WTC11 (cell line): ENCODE data around the gene TPCN2.

Experiments used
- NFE2L1 ChIP-seq: sonication (generic); formaldehyde crosslinking; IDR thresholded peaks from 2 replicates; pipeline ENCODE4 v1.8.1; 2023; ENCODE audit warnings: missing genetic modification reagents
- NFYB ChIP-seq: sonication (generic); formaldehyde crosslinking; conservative IDR thresholded peaks from 2 replicates; pipeline ENCODE4 v1.8.0; 2022; ENCODE audit warnings: low read depth, missing genetic modification reagents
- SMAD3 ChIP-seq: sonication (generic); formaldehyde crosslinking; IDR thresholded peaks from 2 replicates; pipeline ENCODE4 v1.8.0; 2022; ENCODE audit warnings: missing genetic modification reagents, mild to moderate bottlenecking, borderline replicate concordance
- ZBTB21 ChIP-seq: sonication (generic); formaldehyde crosslinking; IDR thresholded peaks from 2 replicates; pipeline ENCODE4 v1.8.1; 2023; ENCODE audit warnings: mild to moderate bottlenecking, missing genetic modification reagents, borderline replicate concordance
- ZNF121 ChIP-seq: sonication (generic); formaldehyde crosslinking; IDR thresholded peaks from 2 replicates; pipeline ENCODE4 v1.8.0; 2023; ENCODE audit warnings: missing genetic modification reagents
- ZNF317 ChIP-seq: sonication (generic); formaldehyde crosslinking; IDR thresholded peaks from 2 replicates; pipeline ENCODE4 v1.8.1; 2023; ENCODE audit warnings: low read depth, mild to moderate bottlenecking, moderate library complexity, missing genetic modification reagents, borderline replicate concordance
- TF ChIP-seq, protein P1 (sequence below): sonication (generic); formaldehyde crosslinking; conservative IDR thresholded peaks from 2 replicates; pipeline ENCODE4 v1.8.1; 2022; ENCODE audit warnings: mild to moderate bottlenecking, missing genetic modification reagents
- TF ChIP-seq, protein P2 (sequence below): fragments of 200-600 bp; IDR thresholded peaks from 2 replicates; pipeline ENCODE4 v1.8.0; 2022; ENCODE audit warnings: antibody characterized with exemption
- TF ChIP-seq, protein P3 (sequence below): sonication (generic); formaldehyde crosslinking; IDR thresholded peaks from 2 replicates; pipeline ENCODE4 v1.8.0; 2022; ENCODE audit warnings: missing genetic modification reagents
- TF ChIP-seq, protein P4 (sequence below): sonication (generic); formaldehyde crosslinking; IDR thresholded peaks from 2 replicates; pipeline ENCODE4 v1.8.0; 2023; ENCODE audit warnings: mild to moderate bottlenecking, missing genetic modification reagents
- TF ChIP-seq, protein P5 (sequence below): sonication (generic); formaldehyde crosslinking; IDR thresholded peaks from 2 replicates; pipeline ENCODE4 v1.8.1; 2023; ENCODE audit warnings: mild to moderate bottlenecking, missing genetic modification reagents, moderate library complexity

DNA sequence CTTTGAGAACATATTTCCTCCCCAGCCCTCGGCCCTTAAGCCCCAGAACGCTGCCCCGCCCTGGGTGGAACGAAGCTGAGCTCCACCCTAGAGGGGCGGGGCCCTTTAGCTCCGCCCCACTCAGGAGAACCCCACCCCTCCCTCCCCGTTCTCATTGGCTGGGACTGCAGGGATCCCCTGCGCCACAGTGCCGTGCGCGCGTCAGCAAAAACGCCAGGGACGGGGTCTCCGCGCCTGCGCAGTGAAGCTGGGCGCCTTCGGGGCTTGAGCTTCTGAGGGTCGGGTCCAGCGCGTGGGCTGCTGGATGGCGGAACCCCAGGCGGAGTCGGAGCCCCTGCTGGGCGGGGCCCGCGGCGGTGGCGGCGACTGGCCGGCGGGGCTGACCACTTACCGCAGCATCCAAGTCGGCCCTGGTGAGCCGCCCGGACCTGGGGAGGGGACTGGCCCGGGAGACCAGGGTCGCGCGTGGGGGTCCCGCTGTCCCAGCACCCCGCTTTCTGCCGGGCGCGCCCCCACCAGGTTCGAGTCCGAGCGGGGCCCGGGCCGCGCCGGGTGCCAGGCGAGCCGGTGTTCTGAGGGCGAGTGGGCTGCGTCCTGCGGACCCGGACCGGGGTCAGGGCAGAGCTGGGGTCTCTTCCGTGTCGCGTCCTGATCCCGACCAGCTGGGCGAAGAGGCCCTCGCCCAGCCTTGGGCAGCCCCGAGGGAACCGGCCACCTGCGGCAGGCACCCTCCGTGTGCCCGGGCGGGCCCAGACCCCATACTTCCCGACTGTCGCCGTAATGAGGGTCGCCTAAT is at the start of gene TPCN2:
- TF ChIP-seq ZBTB21 (CRISPR knock-in tag) (no peak), NFE2L1 (CRISPR knock-in tag) (0 out of 2 replicates have a peak, but pooled peaks have one; percentile 38), ZNF121 (CRISPR knock-in tag) (no peak), NFYB (peak; percentile 66), SMAD3 (no peak), ZNF317 (CRISPR knock-in tag) (no peak)
- TF ChIP-seq, protein P1, sequence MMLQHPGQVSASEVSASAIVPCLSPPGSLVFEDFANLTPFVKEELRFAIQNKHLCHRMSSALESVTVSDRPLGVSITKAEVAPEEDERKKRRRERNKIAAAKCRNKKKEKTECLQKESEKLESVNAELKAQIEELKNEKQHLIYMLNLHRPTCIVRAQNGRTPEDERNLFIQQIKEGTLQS (CRISPR knock-in tag), result no peak
- TF ChIP-seq, protein P2, sequence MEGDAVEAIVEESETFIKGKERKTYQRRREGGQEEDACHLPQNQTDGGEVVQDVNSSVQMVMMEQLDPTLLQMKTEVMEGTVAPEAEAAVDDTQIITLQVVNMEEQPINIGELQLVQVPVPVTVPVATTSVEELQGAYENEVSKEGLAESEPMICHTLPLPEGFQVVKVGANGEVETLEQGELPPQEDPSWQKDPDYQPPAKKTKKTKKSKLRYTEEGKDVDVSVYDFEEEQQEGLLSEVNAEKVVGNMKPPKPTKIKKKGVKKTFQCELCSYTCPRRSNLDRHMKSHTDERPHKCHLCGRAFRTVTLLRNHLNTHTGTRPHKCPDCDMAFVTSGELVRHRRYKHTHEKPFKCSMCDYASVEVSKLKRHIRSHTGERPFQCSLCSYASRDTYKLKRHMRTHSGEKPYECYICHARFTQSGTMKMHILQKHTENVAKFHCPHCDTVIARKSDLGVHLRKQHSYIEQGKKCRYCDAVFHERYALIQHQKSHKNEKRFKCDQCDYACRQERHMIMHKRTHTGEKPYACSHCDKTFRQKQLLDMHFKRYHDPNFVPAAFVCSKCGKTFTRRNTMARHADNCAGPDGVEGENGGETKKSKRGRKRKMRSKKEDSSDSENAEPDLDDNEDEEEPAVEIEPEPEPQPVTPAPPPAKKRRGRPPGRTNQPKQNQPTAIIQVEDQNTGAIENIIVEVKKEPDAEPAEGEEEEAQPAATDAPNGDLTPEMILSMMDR, result no peak
- TF ChIP-seq, protein P3, sequence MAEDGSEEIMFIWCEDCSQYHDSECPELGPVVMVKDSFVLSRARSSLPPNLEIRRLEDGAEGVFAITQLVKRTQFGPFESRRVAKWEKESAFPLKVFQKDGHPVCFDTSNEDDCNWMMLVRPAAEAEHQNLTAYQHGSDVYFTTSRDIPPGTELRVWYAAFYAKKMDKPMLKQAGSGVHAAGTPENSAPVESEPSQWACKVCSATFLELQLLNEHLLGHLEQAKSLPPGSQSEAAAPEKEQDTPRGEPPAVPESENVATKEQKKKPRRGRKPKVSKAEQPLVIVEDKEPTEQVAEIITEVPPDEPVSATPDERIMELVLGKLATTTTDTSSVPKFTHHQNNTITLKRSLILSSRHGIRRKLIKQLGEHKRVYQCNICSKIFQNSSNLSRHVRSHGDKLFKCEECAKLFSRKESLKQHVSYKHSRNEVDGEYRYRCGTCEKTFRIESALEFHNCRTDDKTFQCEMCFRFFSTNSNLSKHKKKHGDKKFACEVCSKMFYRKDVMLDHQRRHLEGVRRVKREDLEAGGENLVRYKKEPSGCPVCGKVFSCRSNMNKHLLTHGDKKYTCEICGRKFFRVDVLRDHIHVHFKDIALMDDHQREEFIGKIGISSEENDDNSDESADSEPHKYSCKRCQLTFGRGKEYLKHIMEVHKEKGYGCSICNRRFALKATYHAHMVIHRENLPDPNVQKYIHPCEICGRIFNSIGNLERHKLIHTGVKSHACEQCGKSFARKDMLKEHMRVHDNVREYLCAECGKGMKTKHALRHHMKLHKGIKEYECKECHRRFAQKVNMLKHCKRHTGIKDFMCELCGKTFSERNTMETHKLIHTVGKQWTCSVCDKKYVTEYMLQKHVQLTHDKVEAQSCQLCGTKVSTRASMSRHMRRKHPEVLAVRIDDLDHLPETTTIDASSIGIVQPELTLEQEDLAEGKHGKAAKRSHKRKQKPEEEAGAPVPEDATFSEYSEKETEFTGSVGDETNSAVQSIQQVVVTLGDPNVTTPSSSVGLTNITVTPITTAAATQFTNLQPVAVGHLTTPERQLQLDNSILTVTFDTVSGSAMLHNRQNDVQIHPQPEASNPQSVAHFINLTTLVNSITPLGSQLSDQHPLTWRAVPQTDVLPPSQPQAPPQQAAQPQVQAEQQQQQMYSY (CRISPR knock-in tag), result peak; percentile 21; the same call in 1 of the 2 replicates
- TF ChIP-seq, protein P4, sequence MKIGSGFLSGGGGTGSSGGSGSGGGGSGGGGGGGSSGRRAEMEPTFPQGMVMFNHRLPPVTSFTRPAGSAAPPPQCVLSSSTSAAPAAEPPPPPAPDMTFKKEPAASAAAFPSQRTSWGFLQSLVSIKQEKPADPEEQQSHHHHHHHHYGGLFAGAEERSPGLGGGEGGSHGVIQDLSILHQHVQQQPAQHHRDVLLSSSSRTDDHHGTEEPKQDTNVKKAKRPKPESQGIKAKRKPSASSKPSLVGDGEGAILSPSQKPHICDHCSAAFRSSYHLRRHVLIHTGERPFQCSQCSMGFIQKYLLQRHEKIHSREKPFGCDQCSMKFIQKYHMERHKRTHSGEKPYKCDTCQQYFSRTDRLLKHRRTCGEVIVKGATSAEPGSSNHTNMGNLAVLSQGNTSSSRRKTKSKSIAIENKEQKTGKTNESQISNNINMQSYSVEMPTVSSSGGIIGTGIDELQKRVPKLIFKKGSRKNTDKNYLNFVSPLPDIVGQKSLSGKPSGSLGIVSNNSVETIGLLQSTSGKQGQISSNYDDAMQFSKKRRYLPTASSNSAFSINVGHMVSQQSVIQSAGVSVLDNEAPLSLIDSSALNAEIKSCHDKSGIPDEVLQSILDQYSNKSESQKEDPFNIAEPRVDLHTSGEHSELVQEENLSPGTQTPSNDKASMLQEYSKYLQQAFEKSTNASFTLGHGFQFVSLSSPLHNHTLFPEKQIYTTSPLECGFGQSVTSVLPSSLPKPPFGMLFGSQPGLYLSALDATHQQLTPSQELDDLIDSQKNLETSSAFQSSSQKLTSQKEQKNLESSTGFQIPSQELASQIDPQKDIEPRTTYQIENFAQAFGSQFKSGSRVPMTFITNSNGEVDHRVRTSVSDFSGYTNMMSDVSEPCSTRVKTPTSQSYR (CRISPR knock-in tag), result no peak
- TF ChIP-seq, protein P5, sequence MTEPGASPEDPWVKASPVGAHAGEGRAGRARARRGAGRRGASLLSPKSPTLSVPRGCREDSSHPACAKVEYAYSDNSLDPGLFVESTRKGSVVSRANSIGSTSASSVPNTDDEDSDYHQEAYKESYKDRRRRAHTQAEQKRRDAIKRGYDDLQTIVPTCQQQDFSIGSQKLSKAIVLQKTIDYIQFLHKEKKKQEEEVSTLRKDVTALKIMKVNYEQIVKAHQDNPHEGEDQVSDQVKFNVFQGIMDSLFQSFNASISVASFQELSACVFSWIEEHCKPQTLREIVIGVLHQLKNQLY, result no peak
